NB4 (cell line): ENCODE data around the gene CLEC2L.

Experiments
- MYC ChIP-seq: IDR thresholded peaks from 2 replicates; pipeline ENCODE4 v1.6.1; 2011; ENCODE audit warnings: low read depth, low read length
- POLR2A ChIP-seq: IDR thresholded peaks from 2 replicates; pipeline ENCODE4 v1.6.1; 2011; ENCODE audit warnings: mild to moderate bottlenecking; ENCODE audit not compliant: insufficient read length; ENCODE audit errors: extremely low read depth
- TF ChIP-seq, protein P1 (sequence below): IDR thresholded peaks from one replicate; pipeline ENCODE4 v1.5.1; 2012; ENCODE audit warnings: low read depth, low read length
- TF ChIP-seq, protein P2 (sequence below): IDR thresholded peaks from 2 replicates; pipeline ENCODE4 v1.6.1; 2011; ENCODE audit warnings: low read depth, low read length

DNA sequence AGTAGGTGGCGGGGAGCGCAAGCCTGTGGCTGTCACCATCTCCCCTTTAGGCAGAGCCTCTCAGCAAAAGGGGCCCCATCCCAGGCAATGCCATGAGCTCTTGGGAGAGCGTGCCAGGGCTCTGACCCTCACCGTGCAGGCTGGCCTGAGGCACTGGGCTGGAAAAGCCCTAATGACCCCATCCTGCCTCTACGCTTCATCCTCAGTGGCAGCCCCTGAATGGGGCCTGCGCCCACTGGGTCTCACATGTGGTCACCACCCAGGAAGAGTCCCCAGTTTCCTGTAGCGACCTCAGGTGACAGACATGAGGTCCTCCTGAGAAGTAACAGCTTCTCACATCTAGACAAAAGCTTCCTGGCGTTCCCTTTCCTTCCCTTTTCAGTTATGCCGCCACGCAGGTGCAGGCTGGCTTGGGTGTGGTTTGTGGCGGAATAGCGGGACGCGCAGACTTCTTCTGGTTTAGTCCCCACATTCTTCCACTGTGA lies 59.2 kb downstream of the CLEC2L start:
- TF ChIP-seq, protein P1, sequence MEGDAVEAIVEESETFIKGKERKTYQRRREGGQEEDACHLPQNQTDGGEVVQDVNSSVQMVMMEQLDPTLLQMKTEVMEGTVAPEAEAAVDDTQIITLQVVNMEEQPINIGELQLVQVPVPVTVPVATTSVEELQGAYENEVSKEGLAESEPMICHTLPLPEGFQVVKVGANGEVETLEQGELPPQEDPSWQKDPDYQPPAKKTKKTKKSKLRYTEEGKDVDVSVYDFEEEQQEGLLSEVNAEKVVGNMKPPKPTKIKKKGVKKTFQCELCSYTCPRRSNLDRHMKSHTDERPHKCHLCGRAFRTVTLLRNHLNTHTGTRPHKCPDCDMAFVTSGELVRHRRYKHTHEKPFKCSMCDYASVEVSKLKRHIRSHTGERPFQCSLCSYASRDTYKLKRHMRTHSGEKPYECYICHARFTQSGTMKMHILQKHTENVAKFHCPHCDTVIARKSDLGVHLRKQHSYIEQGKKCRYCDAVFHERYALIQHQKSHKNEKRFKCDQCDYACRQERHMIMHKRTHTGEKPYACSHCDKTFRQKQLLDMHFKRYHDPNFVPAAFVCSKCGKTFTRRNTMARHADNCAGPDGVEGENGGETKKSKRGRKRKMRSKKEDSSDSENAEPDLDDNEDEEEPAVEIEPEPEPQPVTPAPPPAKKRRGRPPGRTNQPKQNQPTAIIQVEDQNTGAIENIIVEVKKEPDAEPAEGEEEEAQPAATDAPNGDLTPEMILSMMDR: no peak
- TF ChIP-seq POLR2A (no peak), MYC (no peak)
- TF ChIP-seq, protein P2, sequence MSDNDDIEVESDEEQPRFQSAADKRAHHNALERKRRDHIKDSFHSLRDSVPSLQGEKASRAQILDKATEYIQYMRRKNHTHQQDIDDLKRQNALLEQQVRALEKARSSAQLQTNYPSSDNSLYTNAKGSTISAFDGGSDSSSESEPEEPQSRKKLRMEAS: no peak
